Smooth muscle cell (in vitro differentiated cells): ENCODE measurements around the gene DPH5. TPM values are rescaled to one million over a fixed set of nuclear protein-coding genes. Genes with fewer than 3 reads are reported as not detected.
"Not testable (repeated sequence)": the region's sequence is repeated elsewhere in the genome, so short reads cannot be mapped to it uniquely, and the experiment has no call there.

ENCODE experiments used
- DNase-seq: peaks from one replicate; lab custom pipeline; 2025; ENCODE audit not compliant: unreplicated experiment; lab: John Stamatoyannopoulos, UW
- H2AFZ ChIP-seq: fragments of 200-600 bp; sonication (generic); 2 replicates; pipeline ENCODE4 v1.6.0; 2016; ENCODE audit warnings: antibody characterized with exemption, low read depth, mild to moderate bottlenecking
- H3F3A ChIP-seq: fragments of 200-600 bp; sonication (generic); 2 replicates; pipeline ENCODE4 v1.6.0; 2017; ENCODE audit warnings: antibody characterized with exemption, low read depth
- H3K27ac ChIP-seq: fragments of 200-600 bp; sonication (generic); 2 replicates; pipeline ENCODE4 v1.5.1; 2016; ENCODE audit warnings: low read depth, mild to moderate bottlenecking
- H3K27me3 ChIP-seq: fragments of 200-600 bp; sonication (generic); 2 replicates; pipeline ENCODE4 v1.6.1; 2016; ENCODE audit warnings: low read depth, mild to moderate bottlenecking
- H3K36me3 ChIP-seq: fragments of 200-600 bp; sonication (generic); 2 replicates; pipeline ENCODE4 v1.5.1; 2016; ENCODE audit warnings: low read depth
- H3K4me1 ChIP-seq: fragments of 200-600 bp; sonication (generic); 2 replicates; pipeline ENCODE4 v1.5.1; 2016; ENCODE audit warnings: low read depth
- H3K4me2 ChIP-seq: fragments of 200-600 bp; sonication (generic); 2 replicates; pipeline ENCODE4 v1.6.0; 2016; ENCODE audit warnings: mild to moderate bottlenecking
- H3K4me3 ChIP-seq: fragments of 200-600 bp; sonication (generic); 2 replicates; pipeline ENCODE4 v1.5.1; 2016; ENCODE audit warnings: mild to moderate bottlenecking
- H3K79me2 ChIP-seq: fragments of 200-600 bp; sonication (generic); 2 replicates; pipeline ENCODE4 v1.6.0; 2016; ENCODE audit warnings: low read depth, mild to moderate bottlenecking
- H3K9ac ChIP-seq: fragments of 200-600 bp; sonication (generic); 2 replicates; pipeline ENCODE4 v1.6.0; 2016; ENCODE audit warnings: low read depth
- H3K9me3 ChIP-seq: fragments of 200-600 bp; sonication (generic); replicated peaks from 2 replicates; pipeline ENCODE4 v1.5.1; 2016; ENCODE audit warnings: low read depth
- H4K20me1 ChIP-seq: fragments of 200-600 bp; sonication (generic); 2 replicates; pipeline ENCODE4 v1.6.0; 2016; ENCODE audit warnings: low read depth
- WGBS: methylation state at CpG from one replicate; pipeline ENCODE4 v1.1.7; 2016; ENCODE audit warnings: low lambda C conversion rate; 5-methylcytosine and 5-hydroxymethylcytosine counted together
- polyA plus RNA-seq: library from polyadenylated mRNA; unstranded; fragments of >200 nt; fragmentation: Nextera tagmentation; extraction: Ambion mirVana; gene quantifications from 2 replicates; pipeline ENCODE4 v1.2.1, GENCODE V29; 2016
- total RNA-seq: library from RNA; depleted of rRNA; stranded (reverse); fragments of >200 nt; gene quantifications from 2 replicates; pipeline ENCODE4 v1.2.3, GENCODE V29; 2014
- TF ChIP-seq, protein P1 (sequence below): fragments of 200-600 bp; sonication (generic); IDR thresholded peaks from 2 replicates; pipeline ENCODE4 v1.5.1; 2017; ENCODE audit warnings: borderline replicate concordance, mild to moderate bottlenecking, antibody characterized with exemption; ENCODE audit not compliant: insufficient read depth, poor library complexity, severe bottlenecking

The DPH5 gene
- total and polyA plus RNA-seq, 2 experiments from 2014 or later, result 15.5 to 51.6 TPM

DNA sequence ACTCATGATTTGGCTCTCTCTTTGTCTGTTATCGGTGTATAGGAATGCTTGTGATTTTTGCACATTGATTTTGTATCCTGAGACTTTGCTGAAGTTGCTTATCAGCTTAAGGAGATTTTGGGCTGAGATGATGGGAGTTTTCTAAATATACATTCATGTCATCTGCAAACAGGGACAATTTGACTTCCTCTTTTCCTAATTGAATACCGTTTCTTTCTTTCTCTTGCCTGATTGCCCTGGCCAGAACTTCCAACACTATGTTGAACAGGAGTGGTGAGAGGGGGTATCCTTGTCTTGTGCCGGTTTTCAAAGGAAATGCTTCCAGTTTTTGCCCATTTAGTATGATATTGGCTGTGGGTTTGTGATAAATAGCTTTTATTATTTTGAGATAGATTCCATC, 79.5 kb downstream of the DPH5 start:
- H3F3A ChIP-seq, H3K4me3 ChIP-seq, H3K4me2 ChIP-seq, H3K27ac ChIP-seq, H3K36me3 ChIP-seq, DNase-seq, H2AFZ ChIP-seq, H3K9me3 ChIP-seq, H3K9ac ChIP-seq, H3K27me3 ChIP-seq: not testable (repeated sequence)
- 97% methylated on average over 3 of the region's 3 CpGs for WGBS
- peaks cover 21% of the 10 kb centered on the region for H3K4me1 ChIP-seq
- H4K20me1 ChIP-seq, result peaks cover 30% of the 10 kb centered on the region
- peaks cover 21% of the 10 kb centered on the region for H3K79me2 ChIP-seq

DNA sequence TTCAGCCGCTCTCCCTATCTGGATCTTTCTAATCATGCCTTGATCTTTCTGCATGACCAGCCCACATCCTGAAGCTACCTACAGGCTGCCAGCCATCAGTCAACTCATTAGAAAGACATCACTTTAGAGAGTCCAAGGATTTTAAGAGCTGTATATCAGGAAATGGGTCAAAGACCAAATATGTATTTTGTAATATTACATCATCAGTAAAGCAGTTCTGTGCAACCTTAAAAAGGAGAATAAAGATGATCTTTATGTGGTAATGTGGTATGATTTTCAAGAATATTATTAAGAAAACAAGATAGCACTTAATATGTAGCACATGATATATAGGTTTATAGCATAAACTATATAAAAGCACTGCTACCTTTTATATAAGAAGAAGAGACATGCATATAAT, 82.1 kb downstream of the DPH5 start:
- Histone ChIP-seq H3K9me3 (no peaks in the 10 kb centered on the region), H3K36me3 (no peaks in the 10 kb centered on the region), H3K27me3 (no peaks in the 10 kb centered on the region), H4K20me1 (peaks cover 7% of the 10 kb centered on the region), H3K4me2 (no peak overlapping the region), H3K79me2 (peaks cover 16% of the 10 kb centered on the region), H3F3A (peaks cover 3% of the 10 kb centered on the region), H3K9ac (no peak overlapping the region), H3K4me3 (no peak overlapping the region), H3K27ac (no peak overlapping the region), H3K4me1 (no peaks in the 10 kb centered on the region), H2AFZ (no peak overlapping the region)
- TF ChIP-seq, protein P1, sequence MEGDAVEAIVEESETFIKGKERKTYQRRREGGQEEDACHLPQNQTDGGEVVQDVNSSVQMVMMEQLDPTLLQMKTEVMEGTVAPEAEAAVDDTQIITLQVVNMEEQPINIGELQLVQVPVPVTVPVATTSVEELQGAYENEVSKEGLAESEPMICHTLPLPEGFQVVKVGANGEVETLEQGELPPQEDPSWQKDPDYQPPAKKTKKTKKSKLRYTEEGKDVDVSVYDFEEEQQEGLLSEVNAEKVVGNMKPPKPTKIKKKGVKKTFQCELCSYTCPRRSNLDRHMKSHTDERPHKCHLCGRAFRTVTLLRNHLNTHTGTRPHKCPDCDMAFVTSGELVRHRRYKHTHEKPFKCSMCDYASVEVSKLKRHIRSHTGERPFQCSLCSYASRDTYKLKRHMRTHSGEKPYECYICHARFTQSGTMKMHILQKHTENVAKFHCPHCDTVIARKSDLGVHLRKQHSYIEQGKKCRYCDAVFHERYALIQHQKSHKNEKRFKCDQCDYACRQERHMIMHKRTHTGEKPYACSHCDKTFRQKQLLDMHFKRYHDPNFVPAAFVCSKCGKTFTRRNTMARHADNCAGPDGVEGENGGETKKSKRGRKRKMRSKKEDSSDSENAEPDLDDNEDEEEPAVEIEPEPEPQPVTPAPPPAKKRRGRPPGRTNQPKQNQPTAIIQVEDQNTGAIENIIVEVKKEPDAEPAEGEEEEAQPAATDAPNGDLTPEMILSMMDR, result no peak
- WGBS, result 100% methylated on average over 1 of the region's 1 CpG
- no peak for DNase-seq

DNA sequence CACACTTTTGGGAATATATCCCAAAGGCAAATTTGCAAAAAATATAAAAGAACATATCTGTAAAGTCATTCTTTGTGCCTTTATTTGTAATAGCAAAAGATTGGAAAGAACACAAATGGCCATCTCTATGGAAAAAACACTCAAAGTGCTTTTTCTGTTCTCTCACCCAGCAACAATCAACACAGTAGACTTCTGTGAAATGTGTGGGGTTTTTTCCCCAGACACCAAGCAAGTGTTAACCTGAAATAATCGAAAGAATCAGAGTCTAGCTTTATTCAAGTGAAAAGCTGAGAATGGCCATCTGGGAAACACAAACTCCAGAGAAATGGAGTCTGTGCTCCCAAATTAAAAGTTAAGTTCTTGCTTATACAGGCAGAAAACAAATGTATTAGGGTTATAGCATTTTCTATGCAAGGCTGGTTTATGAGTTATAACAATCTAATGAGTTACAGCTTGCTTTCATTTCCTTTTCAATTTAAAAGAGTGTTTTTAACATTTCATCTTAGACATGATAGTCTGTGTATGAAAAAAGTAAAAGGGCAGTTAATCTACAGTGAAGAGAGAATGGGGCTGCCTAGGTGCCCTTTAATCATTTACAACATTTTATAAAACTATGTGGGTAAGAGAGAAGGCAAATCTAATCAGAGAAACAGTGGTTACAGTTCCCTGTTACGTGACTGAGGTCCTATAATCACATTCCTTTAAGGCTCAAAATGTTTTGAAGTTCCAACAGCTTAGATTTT, 83.1 kb downstream of the DPH5 start:
- TF ChIP-seq, protein P1, result no peak
- no peaks in the 10 kb centered on the region for H3K27me3 ChIP-seq

DNA sequence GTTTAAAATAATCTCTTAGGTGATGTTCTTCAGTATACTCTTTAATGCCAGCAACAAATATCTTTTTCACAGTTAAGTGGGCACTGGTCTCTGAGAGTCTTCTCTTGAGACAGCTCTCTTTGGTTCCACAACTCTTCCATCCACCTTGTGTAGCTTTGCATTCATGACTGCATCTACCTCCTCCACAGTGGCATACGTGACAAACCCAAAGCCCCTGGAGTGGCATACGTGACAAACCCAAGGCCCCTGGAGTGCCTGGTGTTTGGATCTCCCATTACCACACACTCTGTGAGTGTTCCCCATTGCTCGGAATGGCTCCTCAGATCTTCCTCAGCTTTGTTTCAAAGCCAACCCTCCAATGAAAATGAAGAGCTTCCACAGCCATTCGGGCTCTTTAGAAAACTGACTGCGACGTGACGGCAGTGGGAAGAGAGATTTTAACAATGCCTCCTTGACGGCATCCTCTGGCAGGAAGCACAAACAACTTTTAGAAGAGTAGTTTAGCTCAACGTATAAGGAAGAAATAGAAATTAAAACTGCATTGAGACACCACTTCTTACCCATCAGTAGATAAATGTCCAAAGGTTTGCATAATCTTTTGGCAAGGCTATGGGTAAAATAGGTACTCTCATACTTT, 83.9 kb downstream of the DPH5 start:
- Histone ChIP-seq H3K27ac (no peak overlapping the region), H3K9me3 (no peaks in the 10 kb centered on the region), H3K36me3 (peaks cover 12% of the 10 kb centered on the region), H2AFZ (no peak overlapping the region), H3K4me1 (no peaks in the 10 kb centered on the region), H3K9ac (no peak overlapping the region), H3K4me3 (no peak overlapping the region), H3F3A (no peaks in the 10 kb centered on the region), H3K27me3 (no peaks in the 10 kb centered on the region), H4K20me1 (peaks cover 5% of the 10 kb centered on the region), H3K4me2 (no peak overlapping the region), H3K79me2 (peaks cover 11% of the 10 kb centered on the region)
- TF ChIP-seq, protein P1, result no peak
- no peak for DNase-seq
- WGBS, result over 99% methylated on average over 9 of the region's 9 CpGs

More for the DNA sequence above, 83.1 kb downstream of the DPH5 start:
- Histone ChIP-seq H3K36me3 (peaks cover 7% of the 10 kb centered on the region), H2AFZ (no peak overlapping the region), H3F3A (no peaks in the 10 kb centered on the region), H3K4me3 (no peak overlapping the region), H4K20me1 (peaks cover 5% of the 10 kb centered on the region), H3K27ac (no peak overlapping the region), H3K4me2 (no peak overlapping the region), H3K79me2 (peaks cover 16% of the 10 kb centered on the region), H3K9ac (no peak overlapping the region), H3K9me3 (no peaks in the 10 kb centered on the region), H3K4me1 (no peaks in the 10 kb centered on the region)
- 93% methylated on average over 2 of the region's 2 CpGs for WGBS
- no peak for DNase-seq
